ENCODE measurements around the gene CNTN4.

The CNTN4 gene

DNA sequence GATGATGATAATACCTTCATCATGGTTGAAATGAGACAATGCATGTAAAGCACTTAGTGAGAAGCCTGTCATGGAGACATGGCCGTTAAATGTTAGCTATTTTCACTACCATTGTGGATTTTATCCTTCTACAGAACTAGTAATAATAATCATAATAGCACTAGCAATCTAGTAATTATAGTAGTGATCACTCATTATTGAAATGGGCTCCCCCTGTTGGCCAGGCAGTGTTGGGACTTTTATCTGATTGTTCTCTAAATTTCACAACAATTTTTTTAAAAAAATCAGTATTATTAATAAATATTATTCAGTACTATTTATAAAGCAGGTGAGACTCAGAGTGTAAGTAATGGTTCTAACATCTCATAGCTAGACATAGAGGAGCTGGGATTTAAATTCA is 615.3 kb downstream of the CNTN4 start:
- no peak for DNase-seq (ENCODE audit: low read depth, low spot score)
- H3K4me3 ChIP-seq (ENCODE audit: low read length) = no peak overlapping the region

DNA sequence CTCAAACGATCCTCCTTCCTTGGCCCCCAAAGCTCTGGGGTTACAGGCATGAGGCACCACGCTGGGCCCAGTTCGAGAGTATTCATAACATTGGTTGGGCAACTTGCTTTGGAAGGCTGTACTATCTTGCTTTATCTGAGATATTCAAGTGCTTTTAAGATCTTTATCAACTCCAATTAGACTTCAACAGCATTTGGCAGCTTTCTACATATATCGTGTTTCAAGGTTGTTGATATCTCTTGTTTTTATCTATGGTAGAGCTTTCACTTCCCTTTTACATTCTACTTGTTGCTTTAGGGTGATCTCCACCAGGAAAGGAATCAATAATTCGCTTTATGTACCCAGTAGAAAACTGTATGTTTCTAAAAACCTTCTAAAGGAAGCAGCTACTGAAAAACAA is 616.2 kb downstream of the CNTN4 start:
- H3K4me3 ChIP-seq (ENCODE audit: low read length) = no peak overlapping the region
- no peak for DNase-seq (ENCODE audit: low read depth, low spot score)

DNA sequence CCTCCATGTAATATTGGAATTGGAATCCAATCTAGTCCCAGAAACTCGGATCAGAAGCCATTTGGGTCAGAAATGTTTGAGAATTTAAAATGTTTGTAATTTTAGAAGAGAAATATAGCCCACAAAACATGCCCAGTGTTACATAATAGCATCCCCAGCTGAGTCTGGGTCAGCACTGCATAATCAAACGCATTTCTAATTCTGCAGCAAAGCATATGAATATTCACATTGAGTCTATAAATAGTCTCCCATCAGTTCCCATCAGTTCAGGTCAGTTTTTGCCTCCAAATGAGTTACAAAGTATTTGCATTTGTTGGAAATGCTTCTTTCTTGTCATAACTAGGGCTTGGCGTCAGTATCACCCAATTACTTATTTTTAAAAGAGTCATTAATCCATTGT is 628.4 kb downstream of the CNTN4 start:
- H3K4me3 ChIP-seq (ENCODE audit: low read length) = no peak overlapping the region
- no peak for DNase-seq (ENCODE audit: low read depth, low spot score)

DNA sequence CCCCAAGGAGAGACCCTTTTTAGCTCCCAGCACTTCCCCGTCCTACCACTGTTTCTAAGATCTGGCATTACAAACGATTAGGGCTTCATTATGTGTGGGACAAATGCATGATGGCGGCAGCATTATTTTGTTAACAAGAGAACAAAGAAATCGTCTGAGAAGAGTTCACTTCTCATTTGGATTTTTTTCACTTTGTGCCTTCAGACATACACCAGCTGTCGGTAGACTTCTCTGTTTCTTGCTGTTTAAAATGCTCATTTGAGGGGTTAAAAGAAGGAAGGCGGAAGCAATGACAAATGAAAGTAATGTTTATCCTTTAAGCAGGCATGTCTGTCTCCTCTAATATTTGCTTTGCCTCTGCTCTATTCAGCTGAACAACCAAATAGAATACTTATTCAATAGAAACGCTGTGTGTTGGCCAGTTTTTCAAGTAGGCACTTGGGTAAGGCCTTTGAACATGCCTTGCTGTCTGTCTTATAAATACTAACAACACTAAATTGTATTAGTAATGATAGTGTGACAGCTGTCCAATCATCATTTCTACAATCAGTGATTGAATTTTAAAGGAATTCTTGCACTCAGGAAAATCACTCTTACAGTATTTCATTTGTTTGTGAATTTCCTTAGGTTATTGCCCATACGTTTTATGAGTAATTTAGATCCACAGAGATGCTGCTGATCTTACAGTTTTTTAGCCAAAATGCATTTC is 629.1 kb downstream of the CNTN4 start:
- no peak for DNase-seq (ENCODE audit: low read depth, low spot score)
- H3K4me3 ChIP-seq (ENCODE audit: low read length) = no peak overlapping the region

DNA sequence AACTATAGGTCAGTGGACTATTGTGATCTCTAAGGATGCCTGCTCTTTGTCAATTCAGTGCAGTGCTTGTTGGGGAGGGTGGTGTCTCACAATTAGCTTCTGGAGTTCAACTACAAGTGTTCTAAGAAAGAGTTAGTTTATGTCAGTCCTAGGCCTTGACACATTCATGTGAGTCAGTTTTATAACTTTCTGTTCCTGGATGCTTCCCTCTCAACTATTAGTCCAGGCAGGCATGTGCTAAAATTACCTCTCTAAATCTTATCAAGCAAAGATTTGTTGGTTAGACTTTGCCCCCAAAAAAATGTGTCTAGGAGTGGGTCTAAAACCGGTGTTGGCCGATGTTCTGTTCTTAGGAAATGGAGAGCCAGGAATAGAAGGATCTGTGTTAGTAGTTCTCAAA is 633.2 kb downstream of the CNTN4 start:
- DNase-seq (ENCODE audit: low read depth, low spot score) = no peak
- no peak overlapping the region for H3K4me3 ChIP-seq (ENCODE audit: low read length)

DNA sequence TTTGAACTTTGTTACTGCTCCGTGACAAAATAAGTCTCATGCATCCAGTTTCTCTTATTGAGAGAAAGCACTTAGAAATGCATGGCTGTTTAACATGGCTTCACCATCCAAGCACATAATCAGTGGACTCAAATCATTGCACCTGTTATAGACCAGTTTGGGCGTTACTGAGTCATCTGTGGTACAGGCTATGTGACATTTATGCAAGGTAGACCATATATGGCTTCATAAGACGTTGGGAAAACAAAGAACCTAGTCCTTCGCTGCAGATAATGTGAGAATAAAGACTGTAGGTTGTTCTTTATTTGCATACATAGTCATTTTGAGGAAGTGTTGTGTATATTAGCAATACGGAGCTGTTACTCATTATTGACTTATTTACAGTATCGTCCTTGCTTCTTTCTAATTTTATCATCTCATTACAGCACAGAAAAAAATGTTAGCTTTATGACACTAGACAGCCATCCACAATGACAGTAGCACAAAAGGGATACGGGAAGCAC is 636.8 kb downstream of the CNTN4 start:
- DNase-seq (ENCODE audit: low read depth, low spot score) = no peak
- no peak overlapping the region for H3K4me3 ChIP-seq (ENCODE audit: low read length)

DNA sequence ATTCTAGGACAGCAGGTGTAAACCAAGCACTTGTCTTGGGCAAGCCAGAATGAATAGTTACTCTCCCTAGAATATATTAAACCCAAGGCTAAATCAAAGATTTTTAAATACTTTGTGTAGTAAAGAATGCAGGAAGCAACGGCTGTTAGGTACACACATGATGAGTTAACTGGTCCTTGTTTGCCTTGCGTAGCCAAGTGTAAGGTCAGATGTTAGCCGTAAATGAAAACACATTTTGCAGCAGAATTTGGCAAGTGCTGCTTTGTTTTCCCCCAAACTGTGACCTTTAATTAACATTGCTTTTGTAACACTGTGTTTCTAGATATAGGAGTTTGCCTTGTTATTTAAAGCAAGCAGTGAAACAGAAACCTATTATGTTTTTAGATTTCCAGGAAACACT is 642.9 kb downstream of the CNTN4 start:
- no peak for DNase-seq (ENCODE audit: low read depth, low spot score)
- no peak overlapping the region for H3K4me3 ChIP-seq (ENCODE audit: low read length)

DNA sequence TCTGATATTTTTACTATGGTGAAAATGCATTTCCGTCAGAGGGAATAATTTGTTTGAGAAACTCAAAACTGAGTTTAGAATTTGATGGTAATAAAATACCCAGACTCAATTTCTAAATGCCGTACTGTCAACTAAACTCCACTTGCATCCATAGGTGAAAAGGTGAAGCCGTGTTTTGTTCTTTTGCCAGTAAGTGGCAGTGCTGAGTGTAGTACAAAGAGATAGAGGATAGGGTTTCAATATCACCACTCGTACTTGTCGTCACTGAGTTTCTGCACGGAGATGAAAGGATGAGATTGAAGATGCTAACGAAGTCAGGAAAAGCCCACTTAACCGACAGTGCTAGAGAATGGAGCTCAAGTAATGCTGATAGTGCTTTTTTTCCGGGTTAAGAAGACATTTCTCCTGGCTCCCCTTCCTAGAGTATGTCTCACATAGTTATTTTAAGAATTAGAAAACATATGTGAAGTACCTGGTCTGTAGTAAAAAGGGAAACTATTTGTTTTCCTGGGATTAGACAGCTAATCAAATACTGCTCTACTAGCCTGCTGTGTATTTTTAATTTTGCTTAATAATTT is 666.4 kb downstream of the CNTN4 start:
- peak; percentile 71 for DNase-seq (ENCODE audit: low read depth, low spot score)
- H3K4me3 ChIP-seq (ENCODE audit: low read length) = no peak overlapping the region

DNA sequence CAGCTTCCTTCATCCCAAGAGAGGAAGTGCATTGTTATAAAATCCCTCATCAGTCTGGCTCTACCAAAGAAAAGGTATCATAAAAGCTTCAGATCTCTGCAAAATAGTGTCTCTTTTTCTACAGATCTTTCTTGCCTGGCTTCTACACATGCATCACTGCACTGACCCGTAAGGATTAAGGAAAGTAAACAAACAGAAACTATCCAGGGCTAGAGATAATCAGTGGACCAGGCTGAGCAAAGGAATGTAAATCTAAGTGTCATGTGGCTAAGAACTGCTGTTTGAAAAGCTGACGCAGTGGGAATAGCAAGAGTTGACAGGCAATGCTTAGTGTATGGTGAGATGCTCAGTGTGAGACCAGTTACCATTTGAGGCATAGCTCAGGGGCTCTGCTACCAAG is 671.8 kb downstream of the CNTN4 start:
- no peak overlapping the region for H3K4me3 ChIP-seq (ENCODE audit: low read length)
- DNase-seq (ENCODE audit: low read depth, low spot score) = no peak

DNA sequence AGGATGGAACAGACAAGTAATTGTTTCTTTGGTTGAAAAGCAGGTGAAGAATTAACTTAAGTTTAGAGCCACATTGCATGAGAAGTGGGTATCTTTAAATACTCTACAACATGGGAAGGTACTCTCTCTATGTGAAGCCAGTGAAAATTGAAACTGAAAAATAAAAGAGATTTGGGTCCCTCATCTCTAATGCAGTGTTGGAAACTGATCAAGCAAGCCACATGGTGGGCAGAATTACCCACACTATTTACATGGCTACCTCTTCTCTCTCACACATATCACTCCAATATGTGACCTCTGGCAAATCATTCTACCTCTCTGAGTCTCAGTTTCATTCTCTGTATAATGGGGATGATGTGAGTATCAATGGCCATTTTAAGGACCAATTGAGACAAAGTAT is 672.5 kb downstream of the CNTN4 start:
- H3K4me3 ChIP-seq (ENCODE audit: low read length) = no peak overlapping the region
- DNase-seq (ENCODE audit: low read depth, low spot score) = no peak

DNA sequence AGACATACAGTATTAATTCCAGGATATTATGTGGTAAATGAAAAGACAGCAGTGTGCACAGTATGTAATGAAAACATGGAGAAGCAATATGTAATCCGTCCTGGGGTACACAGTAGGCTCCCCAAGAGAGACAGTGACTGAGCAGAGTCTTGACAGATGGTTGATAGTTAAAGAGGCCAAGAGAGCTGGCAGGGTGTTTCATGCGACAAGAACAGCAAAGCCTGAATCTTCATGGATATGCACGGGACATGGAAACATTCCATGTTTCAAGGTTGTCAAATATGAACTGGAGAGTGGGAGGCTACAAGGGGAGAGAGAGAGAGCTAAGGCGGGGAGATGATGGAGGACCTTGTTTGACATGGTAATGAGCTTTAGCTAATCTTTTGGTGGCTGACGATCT is 673.1 kb downstream of the CNTN4 start:
- H3K4me3 ChIP-seq (ENCODE audit: low read length) = no peak overlapping the region
- no peak for DNase-seq (ENCODE audit: low read depth, low spot score)

DNA sequence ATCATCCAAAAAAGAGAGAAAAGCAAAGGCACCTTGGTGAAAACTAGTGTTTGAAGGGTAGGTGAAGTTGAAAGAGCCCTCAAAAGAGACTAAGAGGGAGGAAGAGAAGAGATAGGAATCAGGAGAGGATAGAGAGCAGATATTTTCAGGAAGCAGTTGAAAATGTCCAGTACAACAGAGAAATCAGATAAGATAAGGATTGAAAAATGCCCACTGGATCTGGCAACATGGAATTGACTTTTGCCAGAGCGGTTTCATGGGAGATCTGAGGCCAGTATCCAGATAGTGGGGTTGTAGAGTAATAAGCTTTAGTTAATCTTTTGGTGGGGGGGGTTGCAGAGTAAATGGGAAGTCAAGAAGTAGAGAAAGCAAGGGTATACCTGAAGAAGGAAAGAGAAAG is 674.1 kb downstream of the CNTN4 start:
- no peak for DNase-seq (ENCODE audit: low read depth, low spot score)
- no peak overlapping the region for H3K4me3 ChIP-seq (ENCODE audit: low read length)

DNA sequence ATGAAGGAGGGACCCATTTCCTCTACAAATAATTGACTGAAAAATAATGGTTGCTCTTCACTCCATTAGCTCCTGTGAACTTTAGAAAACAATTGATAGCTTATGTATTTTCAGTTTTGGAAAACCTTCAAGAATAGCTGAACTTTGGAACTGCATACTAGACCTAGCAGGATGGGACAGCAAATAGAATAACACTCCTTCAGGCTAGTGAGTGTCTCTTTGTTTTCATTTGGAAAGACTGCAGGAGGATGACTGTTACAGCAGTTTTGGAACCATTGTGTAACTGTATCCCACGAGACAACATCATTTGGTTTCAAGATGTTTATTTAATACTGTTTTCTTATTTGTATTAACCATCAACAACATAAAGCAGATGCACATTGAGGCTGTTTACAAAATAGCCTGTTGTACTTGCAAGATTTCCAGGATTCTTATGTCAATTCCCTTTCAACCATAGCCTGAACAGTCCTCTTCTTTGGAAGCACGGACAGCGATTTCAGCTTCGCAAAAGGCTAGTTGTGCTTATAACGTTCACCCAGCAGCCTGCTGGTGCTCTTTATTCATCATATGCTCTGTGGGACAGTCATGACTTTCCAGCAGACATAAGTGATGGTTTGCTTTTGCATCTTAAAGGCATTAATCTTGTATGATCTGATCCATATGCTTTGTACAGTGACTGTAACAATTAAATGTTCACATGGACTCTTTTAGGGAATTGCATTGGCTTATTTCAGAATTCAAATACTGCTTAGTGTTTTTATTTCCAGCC is 676.0 kb downstream of the CNTN4 start:
- DNase-seq (ENCODE audit: low read depth, low spot score) = no peak
- H3K4me3 ChIP-seq (ENCODE audit: low read length) = no peak overlapping the region

DNA sequence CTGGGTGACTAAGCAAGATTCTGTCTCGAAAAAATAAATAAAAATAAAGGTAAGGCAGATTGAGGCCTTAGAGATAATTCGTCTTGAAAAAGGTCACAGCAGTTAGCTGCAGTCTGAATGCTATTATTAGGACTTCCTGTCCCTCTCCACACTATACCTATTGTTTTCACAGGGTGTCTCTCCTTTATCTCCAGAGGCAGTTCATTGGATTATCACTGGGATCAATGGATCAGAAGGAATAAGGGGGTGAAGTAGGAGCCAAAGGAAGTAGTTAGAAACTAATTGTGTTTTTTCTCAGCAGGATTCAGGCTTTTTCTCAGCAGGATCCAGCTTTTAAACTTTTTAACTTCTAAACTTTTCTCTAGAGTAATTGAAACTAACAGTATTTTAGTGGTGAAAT is 684.6 kb downstream of the CNTN4 start:
- no peak for DNase-seq (ENCODE audit: low read depth, low spot score)
- H3K4me3 ChIP-seq (ENCODE audit: low read length) = no peak overlapping the region

DNA sequence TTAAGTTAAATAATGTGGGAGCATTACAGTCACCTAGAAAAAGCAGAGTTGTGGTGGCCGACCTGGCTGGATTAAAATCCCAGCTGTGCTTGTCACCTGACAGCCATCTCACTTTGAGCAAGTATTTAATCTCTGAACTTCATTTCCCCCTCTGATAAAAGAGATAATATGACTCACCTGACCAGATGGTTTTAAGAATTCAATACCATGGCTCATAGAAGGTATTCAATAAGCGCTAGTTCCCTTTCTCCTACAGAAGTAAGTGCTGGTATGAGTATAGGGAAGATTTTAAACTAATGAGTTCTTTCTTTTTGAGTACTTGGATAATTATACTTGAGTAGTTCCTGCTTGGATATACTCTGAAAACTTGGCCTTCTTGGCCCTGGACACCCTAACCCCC is 686.0 kb downstream of the CNTN4 start:
- DNase-seq (ENCODE audit: low read depth, low spot score) = no peak
- no peak overlapping the region for H3K4me3 ChIP-seq (ENCODE audit: low read length)

DNA sequence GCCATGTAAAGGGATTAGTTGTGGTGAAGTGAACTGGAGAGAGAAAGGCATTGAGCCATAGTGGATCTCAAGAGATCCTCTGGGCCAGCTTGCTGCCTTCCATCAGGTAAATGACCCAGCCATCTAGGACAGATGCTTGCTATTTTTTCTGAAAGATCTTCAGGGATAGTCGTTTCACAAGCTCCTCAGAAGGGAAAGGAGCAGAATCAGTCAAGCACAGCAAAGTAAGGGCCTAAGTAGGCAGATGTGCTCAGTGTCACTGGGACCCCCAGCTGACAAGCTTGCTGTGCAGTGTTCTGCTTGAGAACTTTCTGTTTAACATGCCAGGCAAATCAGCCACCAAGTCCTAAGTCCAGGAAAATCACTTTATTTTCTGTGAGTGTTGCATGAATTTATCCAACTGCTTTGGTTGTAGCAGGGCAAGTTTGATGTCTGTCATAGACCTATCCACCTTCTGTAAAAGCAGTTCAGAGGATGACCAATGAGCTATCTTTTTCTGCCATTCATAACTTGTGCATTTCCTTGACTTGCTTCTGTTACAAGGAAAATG is 691.7 kb downstream of the CNTN4 start:
- no peak for DNase-seq (ENCODE audit: low read depth, low spot score)
- no peak overlapping the region for H3K4me3 ChIP-seq (ENCODE audit: low read length)

DNA sequence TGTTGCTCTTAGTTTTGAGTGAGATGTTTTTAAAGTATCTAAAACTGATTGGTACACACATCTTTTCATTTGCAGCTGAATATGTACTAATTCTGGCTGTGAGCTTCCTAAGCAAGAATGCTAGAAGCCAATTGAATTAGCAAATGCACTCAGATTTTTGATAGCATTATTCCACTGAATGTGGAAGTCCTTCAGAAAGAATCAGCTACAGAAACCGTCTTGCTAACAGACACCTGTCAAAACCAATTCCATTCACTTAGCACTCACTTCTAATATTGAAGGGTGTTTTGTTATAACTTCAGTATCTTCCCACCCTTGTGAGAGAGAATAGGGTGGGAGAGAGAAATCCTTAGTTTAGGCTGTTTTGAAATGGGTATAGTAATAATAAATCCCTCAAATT is 693.8 kb downstream of the CNTN4 start:
- no peak for DNase-seq (ENCODE audit: low read depth, low spot score)
- H3K4me3 ChIP-seq (ENCODE audit: low read length) = no peak overlapping the region

DNA sequence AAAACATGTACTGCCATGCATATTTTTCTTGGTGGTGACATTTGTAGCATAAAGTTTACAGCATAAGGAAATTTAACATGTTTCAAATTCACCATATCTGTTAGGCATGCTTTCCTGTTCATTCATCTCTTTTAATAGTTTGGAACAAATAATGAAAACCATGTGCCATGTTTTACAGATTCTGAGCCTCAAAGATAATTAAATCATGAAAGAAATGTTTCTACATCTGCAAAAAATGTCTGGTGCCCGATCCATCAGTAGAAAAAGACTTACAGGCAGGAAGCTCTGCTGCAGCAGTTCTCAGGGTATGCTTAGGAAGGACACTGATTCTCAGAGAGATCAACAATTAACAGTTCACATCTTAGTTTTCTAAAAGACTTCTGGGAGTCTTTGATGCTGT is 695.3 kb downstream of the CNTN4 start:
- H3K4me3 ChIP-seq (ENCODE audit: low read length) = no peak overlapping the region
- DNase-seq (ENCODE audit: low read depth, low spot score) = no peak

DNA sequence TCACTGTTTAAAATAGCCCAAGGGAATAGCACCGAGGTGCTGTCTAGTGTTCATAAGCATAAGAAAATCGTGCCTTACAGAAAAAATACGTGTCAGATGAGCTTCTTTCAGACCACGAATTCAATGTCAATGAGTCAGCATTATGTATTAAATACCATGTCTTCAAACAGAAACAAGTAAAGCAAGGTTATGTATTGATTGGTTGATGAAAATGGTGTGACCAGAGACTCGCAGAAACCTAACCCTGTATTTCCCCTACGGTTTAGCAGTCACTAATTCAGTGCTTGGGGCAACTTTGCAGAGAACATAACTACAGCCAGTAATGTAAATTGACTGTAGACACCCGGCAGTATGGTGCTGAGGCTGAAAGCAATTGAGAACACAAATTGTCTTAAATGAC is 703.8 kb downstream of the CNTN4 start:
- no peak for DNase-seq (ENCODE audit: low read depth, low spot score)
- no peak overlapping the region for H3K4me3 ChIP-seq (ENCODE audit: low read length)

DNA sequence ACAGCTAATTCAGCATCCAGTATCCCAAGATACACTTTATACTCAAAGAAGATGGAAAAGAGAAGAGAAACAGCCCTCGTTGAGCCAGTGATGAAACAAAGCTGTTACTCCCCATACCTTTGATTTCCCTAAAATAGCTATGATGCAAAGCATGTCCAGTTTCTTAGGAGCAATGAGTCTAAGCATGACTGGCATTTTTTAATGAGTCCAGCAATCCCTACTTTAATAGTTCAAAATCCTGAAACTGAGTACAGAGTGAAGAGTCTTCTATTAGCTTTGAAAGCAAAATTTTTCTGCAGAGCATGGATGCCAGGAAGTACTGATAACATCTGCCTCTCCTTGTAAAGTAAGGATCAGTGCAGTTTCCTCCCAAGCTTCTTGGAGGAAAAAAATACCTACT is 708.8 kb downstream of the CNTN4 start:
- no peak for DNase-seq (ENCODE audit: low read depth, low spot score)
- H3K4me3 ChIP-seq (ENCODE audit: low read length) = no peak overlapping the region

Data from Jurkat, Clone E6-1 (cell line).